ENCODE measurements around the gene LCN15.

LCN15 gene

DNA sequence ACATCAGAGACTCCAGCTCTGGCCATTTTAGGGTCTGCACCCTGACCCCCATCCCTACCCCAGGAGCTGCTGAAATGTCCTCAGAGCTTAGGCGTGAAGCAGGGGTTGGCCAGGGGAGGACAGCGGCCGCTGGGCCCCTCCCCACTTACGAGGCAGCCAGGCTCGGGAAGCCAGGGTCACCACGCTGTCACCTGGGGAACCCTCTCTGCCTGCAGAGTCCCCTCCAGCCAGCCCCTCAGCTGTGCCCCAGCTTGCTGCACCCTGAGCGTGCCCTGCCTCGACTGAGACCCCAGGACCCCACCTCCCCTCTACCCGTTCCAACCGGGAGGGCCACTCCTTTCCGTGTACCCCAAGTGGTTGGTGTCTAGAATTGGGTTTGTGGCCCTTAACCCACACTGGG is 24.2 kb downstream of the LCN15 start:
- DNase-seq: no peak

DNA sequence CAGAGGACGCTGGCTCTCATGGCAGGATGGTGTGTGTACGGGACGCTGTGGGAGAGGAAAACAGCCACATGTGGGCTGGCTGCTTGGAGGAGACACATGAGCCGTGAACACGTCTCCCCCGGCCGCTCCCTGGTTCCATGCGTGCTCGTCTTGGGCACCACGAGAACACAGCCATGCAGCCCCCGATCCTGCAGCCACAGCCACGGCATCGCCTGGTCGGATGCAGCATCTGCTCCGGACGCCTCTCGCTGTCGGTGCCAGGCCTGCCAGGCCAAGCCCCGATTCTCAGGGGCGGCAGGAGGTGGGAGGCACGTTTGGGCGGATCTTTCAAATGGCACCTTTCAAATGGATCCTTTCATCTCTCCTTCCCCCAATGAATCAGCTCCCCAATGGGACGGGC is 24.8 kb downstream of the LCN15 start:
- DNase-seq: no peak

DNA sequence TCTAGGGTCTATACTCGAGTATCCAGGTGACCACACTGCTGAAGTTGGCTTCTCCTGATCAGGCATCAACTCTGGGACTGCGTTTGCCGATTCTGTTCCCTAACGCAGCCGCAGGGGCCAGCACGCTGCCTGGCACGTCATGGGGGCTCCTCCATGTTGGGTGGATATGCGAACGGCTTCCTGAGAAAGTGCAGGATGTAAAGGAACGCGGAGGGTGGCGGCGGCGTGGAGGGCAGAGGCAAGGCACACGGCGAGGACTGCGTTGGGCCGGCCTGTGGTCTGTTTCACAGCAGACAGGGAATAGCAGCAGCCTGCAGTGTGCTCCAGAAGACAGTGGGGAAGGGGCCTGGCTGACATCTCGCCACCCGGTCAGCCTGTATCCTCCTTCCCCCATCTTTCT is 25.4 kb downstream of the LCN15 start:
- DNase-seq: no peak

DNA sequence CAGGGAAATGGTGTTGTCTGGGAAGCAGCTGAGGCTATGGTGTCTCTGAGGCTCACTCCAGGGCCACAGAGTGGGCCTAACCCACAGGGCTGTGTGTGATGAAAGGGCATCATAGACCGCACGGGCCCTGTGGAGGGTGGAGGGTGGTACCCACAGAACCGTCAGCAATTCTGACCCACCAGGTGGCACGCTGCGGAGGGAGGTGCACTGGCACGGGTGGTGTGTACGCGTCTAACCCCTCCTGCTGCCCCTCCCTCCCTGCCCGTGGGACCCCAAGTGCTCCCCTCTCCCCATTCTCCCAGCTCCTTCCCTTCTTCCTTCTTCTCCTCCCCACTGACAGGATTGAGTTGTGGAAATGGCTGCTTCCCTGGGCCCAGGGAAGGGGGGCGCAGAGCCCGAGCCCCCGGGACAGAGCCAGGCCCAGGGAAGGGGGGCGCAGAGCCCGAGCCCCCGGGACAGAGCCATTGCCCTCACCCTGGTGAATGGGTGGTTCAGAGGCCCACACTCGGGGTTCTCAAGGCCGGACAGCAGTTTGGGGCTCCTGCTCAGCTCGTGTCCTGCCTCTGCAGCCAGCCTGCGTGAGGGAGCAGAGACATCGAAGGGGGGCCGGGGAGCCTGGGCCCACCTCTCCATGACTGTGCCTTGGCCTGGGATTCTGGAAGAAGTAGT is 28.4 kb downstream of the LCN15 start:
- DNase-seq: no peak

DNA sequence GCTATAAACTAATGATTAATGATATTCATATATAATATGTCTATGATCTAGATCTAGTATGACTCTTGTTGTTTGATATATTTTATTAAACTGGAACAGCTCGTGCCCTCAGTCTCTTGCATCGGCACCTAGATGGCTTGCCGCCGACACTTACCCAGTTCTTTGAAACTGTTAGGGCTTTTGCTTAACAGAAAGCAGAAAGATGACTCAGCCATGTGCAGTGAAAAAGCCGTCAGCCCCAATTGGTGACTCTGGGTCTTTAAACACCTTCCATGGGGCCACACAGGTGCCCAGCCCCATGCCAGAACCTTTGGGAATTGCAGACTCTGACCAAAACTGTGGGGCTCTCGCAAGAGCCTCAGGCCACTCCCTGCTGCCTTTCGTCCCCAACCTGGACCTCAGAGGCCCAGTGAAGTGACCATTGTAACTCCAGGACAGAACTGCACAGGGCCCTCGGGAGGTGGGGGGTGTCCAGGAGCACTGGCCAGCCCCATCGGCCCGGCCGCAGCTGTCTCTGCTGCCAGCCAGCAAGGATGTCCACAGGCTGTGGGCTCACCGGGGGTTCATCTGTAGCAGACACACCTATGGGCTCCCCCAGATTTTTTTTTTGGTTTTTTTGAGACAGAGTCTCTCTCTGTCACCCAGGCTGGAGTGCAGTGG is 29.4 kb downstream of the LCN15 start:
- DNase-seq: no peak

DNA sequence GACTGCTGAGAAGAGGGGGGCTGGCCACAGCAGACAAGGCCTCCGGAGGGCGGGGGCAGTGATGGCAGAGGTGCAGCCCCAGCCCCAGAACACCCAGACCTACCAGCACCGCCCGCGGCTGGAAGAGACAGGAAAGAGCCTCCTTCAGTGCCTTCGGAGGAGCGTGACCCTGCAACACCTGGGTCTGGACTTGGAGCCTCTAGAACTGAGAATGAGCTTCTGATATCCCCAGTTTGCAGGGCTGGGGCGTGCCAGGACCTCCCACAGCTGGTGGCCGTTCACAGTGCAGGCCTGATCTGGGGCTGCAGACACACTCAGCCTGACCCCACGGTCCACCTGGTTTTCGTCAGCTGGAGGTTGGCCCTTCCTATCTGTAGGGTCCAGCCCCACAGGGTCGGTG is 30.7 kb downstream of the LCN15 start:
- no peak for DNase-seq

DNA sequence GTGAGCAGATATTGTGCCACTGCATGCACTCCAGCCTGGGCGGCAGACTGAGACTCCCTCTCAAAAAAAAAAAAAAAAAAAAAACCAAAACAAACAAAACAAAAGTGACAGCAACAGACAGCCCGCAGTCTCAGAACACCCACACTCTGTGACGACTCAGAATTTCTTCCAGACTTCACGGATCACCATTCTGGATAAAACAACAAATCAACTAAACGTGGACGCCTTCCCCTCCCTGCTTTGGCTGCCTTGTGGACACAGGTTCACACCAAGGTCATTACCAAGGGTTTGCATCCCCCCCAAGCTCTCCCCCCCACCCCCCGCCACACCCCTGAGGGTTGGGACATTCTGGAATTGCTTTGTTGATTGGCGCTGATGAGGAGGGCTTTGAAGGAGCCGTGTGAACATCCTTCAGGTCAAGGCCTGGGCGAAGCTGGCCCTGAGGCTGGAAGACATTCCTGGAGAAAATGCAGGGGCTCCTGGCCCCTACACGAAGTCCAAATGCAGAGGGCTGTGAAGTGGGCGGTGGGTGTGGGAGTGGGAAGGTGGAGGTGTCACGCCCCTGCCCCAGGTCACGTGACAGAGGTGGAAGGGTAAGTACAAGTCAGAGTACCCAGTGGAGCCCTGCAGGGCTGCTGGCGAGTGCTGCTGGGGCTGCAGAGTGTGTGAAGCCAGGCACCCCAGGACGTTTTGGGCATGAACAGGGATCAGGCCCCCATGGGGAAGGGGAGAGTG is 31.7 kb downstream of the LCN15 start:
- DNase-seq: no peak

DNA sequence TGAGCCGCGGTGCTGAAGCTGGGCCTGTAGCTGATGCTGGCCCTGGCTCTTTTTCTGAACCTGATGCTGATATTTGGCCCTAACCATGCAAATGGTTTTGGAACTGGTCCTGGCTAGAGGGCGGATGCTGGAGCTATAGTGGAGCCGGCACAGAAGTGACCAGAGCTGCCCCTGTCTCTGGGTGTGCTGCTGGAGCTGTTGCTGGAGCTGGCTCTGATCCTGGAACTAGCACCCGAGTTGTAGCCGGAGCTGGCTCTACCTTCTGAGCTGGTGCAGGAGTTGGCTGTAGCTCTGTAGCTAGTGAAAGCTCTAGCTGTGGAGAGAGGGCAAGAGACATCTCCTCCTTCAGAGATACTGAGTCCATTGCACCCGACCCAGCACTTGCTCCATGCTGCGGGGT is 34.4 kb downstream of the LCN15 start:
- no peak for DNase-seq

DNA sequence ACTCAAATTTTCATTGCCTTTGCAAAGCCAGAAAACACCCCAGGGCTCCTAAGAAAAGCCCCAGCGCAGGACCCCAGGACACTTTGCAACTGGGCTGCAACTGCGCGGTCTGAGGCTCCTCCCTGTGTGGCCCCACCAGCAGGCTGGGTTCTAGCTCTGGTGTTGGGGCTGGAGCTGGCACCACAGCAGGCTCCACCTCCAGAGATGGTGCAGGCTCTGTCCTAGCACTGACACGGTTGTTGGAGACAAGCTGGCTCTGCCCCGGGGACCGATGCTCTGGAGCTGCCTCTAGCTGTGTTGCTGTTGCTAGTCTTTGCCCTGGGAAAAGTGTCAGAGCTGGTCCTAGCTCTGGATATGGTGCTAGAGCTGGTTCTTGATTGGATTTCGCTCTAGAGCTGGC is 35.2 kb downstream of the LCN15 start:
- DNase-seq: no peak

DNA sequence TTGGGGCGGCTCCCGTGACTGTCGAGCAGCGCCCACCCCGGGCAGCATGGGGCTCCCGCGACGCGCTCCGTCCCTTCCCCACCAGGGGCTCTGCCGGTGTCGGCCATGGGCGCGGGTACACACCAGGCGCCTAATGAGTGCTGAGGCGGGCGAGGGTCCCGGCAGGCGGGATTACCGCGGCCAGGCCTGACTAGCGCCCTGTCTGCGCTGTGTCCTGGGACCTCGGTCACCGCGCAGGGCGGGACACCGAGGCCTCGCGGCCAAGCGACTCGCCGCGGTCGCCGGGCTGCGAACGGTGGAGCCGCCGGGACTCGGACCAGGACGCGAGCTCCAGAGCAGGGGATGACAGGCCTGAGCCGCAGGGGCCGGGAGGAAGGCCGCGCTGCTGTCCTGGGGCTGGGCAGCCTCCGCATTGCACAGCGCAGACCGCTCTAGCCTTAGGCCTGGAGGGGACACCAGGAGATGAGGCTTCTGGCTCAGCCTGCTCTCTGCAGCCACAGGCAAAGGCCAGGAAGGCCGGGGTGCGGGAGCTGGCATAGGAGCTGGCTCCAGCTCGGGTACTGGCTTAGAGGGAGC is 35.7 kb downstream of the LCN15 start:
- peak; percentile 19 to 67 (median 44) for DNase-seq

DNA sequence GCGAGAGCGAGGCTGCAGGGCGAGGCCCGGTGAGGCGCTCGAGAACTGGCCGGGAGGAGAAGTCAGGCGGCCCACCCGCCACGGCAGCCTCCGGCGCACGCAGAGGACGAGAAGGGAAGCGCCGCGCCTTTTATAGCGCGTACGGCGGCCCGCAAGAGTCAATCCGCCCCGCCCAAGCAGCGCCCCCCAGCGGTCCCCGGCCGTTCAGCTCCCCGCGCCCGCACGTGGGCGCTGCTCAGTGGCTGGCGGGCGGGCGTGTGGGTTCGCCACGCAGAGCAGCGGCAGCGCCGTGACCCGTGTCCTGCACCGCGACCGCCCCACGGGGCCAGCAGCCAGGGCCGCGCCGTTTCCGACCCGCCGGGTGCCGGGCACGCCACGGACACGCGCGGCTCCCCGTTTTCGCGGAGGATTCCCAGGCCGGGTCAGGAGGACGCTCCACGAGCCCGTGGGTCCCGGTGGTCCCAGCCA is 36.2 kb downstream of the LCN15 start:
- peak; percentile 94 to 98 (median 96) for DNase-seq

DNA sequence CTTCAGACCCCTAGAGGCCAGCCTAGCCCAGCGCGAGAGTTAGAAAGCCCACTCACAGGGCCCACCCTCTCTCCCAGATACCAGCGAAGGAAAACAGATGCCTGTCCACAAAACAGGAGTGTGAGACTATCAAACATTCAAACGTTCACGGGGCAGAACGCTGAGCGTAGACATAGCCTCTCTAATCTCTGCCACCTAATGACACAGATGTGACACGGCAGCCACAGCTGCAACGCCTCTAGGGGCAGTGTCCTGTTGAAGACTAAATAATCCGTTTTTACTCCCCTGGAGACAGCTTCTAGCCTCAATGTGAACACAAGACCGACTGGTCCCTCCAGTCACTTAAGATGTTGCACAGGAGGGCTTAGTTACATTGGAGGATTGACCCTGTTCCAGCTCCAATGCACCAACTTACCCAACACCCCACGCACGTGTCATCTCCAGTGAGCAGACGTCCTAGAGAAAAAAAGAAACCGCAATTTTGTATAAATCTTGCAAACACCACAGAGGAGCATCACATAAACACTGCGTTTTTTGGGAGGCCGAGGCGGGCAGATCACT is 37.6 kb downstream of the LCN15 start:
- DNase-seq: peak; percentile 46 to 62 (median 60)

DNA sequence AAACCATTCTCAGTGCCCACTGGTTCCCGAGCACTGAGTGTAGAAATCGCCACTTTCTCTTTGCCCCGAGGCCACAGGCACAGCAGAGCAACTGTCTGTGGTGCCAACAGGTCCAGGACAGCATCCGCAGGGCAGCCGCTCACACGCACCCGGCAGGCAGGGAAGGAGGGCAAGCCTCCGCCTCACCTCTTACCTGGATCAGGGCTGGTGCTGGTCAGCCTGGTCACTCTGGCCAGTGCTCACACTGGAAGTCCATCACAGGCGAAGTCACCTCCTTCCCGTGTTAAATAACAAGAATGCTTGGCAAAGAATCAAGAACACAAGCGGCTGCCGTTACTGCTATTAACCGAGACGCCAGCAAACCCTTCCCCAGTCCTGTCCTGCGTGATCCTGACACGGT is 38.2 kb downstream of the LCN15 start:
- no peak for DNase-seq

DNA sequence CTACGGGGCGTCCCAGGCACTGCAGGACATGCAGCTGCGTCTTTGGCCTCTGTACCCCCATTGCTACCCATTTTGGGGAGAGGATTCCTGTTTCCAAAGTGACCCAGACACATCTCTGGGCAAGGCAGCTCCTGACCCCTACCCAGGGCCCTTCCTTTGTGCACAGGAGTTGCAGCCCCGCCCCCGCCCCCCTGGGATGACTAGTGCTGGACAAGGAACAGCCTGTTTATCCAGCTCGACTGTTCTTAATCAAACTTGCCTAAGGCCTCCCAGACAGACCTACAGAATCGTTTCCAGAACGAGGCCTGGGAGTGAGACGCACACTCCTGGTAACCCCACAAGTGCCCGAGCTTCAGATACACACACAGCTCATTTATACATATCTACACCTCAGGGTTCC is 38.7 kb downstream of the LCN15 start:
- DNase-seq: no peak

DNA sequence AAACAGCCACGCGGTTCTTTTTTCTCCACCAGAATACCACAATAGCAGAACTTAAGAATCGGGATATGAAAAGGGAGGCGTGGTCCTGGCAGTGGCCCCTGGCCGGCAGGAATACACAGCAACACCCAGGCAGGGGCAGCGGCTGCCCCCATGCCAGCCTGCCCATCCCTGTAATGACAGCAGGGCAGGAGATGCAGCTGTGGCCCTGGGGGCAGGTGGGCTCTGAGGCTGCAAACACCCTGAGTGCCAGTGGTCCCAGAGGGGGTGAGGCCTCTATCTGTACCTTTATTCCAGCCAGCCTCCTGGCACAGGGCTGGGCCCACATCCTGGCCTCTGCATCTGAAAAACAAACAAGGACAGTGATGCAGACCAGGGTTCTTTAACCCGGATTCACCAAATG is 39.5 kb downstream of the LCN15 start:
- no peak for DNase-seq

DNA sequence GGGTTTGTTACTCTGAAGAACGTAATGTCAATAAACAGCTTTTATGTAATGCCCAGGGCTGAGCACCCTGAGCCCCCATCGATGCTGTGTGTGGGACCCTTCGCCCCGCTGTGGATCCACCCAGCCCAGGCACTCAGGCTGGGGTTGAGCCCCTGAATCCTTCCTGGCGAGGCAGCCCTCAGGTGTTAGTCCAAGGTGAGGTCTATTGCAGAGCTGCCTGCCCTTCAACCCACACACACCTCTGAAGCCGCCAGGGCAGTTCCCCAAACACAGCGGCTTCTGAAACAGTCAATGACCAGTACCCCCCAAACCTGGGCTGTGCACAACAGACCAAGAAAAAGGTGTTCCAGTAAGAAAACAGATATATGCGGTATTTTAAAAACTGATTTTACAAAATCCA is 40.3 kb downstream of the LCN15 start:
- no peak for DNase-seq

DNA sequence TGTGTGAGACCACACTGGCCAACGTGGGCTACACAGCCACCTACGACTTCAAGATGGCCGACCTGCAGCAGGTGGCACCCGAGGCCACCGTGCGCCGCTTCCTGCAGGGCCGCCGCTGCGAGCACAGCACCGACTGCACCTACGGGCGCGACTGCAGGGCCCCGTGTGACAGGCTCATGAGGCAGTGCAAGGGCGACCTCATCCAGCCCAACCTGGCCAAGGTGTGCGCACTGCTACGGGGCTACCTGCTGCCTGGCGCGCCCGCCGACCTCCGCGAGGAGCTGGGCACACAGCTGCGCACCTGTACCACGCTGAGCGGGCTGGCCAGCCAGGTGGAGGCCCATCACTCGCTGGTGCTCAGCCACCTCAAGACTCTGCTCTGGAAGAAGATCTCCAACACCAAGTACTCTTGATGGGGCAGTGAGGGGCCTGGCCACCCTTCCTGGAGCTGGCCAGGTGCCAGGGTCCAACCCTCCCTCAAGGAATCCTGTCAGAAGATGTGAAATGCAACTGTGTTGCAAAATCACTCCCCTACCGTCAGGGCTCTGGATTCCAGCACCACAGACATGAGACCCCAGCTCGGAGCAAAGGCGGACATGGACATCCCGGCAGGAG is 40.8 kb downstream of the LCN15 start:
- no peak for DNase-seq

DNA sequence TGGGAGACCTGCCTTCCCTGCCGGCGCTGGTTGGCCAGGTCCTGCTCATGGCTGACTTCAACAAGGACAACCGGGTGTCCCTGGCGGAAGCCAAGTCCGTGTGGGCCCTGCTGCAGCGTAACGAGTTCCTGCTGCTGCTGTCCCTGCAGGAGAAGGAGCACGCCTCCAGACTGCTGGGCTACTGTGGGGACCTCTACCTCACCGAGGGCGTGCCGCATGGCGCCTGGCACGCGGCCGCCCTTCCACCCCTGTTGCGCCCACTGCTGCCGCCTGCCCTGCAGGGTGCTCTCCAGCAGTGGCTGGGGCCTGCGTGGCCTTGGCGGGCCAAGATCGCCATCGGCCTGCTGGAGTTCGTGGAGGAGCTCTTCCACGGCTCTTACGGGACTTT is 41.4 kb downstream of the LCN15 start:
- DNase-seq: no peak

DNA sequence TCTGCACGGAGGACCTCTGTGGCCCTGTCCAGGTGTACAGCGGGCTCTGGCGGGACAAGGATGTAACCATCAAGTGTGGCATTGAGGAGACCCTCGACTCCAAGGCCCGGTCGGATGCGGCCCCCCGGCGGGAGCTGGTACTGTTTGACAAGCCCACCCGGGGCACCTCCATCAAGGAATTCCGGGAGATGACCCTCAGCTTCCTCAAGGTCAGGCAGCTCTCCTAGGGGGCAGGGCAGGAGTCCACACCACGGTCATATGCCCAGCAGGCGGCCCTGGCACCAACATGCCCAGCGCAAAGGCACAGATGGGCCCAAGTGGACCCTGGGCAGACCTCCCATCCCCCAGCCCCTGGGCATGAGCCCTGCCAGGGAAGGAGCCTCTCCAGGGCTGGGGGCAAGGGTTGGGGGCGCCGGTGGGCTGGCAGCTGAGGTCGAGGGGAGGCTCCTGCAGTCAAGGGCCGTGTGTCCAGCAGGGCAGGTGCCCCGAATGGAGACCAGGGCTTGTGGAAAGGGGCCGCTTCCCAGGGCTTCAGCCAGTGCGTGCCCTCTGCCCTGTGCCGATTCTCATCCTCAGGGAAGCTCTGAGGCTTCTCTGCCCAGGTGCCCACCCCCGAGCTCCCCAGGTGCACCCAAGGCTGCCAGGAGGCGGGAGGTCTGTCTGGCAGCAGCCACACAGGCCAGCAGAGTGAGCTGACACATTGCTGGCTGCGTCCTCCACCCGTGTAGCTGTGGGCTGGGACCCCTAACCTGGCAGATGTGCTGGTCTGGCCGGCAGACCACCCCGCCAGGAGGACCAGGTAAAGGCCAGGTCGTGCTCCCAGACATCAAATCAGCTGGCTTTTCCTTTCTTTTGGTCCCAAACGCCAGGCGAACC is 42.0 kb downstream of the LCN15 start:
- DNase-seq: no peak

DNA sequence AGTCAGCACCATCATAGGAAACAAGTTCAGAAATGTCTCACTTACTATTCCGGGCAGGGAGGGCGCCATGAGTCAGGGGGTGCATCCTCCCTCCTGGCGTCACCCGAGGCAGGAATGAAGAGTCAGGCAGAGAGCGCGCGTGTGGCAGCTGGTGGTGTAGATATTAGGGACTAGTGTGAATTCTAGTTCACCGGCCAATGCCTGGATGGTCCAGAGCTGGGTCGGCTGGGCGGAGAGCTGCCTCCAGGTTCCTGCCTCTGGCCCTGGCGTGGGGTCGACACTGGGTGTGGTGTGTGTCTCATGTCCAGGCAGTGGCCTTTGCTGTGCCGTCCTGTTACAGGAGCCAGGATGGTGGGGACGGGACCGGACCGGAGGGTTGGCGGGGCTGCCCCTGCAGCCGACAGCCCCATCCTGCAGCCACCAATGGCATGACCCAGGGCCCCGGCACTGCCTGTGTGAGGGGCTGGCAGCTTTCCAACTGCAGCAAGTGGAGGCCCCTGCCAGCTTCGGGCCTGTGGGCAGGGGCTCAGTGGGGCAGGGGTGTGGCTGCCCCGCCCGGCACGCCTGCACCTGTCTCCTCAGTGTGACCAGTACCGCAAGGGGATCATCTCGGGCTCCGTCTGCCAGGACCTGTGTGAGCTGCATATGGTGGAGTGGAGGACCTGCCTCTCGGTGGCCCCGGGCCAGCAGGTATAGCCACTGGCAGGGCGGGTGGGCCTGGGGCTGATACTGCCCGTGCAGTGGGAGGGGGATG is 42.8 kb downstream of the LCN15 start:
- no peak for DNase-seq

DNA sequence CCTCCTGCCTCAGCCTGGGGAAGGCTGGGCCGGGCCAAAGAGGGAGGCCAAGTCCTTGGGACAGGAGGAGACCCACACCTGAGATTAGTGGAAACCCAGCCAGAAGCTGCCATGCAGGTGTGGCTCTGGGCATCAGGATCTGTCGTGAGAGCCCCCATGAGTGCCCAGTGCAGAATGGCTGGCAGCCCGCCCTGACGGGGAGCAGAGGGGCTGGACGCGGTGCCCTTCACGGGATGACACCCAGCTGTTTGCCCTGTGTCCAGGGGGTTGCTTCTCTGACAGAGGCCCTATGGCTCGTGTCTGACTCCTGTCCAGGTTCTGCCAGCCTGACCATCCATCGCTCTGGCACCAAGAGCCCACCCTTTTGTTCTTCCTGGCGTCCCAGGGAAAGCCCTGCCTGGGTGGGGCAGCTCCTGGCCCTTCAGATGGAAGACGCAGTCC is 43.4 kb downstream of the LCN15 start:
- DNase-seq: no peak
